Measurements from ENCODE around the gene PDE8A. TPM values are rescaled to one million over a fixed set of nuclear protein-coding genes. Genes with fewer than 3 reads are reported as not detected.

PDE8A gene
- total and polyA plus RNA-seq, 2 of the 13 experiments (the other 11 are each of a cell fraction or from before 2014, with no cell fraction given) = 26.3 to 48.5 TPM

DNA sequence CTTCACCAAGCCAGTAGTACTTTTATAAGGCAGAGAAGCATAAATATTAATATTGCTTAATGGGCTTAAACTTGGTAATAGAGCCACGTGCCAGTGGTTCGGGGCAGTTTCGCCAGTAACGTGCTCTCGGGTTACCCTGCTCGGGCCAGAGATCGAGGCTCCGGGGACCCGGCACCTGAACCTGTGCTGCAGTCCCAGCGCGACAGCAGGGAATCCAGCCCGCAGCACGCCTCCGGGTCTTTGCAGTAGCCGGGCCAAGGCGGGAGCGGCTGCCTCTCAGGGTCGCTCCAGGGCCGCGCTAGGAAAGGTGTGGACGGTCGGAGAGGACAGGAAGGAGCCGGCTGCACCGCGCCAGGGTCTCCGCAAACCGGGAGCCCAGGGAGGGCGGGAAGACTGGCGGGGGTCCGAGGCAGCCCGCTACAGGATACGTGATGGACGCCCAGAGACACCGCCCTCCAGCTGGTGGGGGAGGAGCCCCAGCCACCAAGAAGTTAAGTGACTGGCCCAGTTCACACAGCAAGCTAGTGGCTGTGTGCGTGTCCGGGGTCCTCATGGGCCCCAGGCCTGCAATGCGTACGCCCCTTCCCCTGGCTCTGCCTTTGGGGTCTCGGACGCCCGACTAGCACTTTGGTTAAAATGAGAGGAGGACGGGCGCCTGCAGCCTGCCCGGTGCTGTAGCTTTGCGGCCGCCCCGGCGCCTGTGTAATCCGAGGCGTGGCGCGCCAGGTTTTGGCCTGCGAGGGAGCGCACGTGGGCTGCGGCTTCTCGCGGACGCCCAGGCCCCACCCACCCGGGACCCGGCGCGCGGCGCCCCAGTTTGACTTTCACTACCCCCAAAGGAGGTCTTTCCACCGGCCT, 1.2 kb upstream of the PDE8A start (continued):
- TF ChIP-seq ZBED4 (CRISPR knock-in tag; IDR thresholded peaks at IDR 0.05; ENCODE audit: borderline replicate concordance) (peak; percentile 79), KLF13 (CRISPR knock-in tag; IDR thresholded peaks at IDR 0.05) (peak; percentile 99), NR3C1 (CRISPR knock-in tag; IDR thresholded peaks at IDR 0.05) (no peak), ZBTB2 (CRISPR knock-in tag; IDR thresholded peaks at IDR 0.05; ENCODE audit: low read depth) (peak; percentile 48; the same call in 1 of the 2 replicates), BCL6 (CRISPR knock-in tag; IDR thresholded peaks at IDR 0.05) (no peak), ZNF879 (CRISPR knock-in tag; IDR thresholded peaks at IDR 0.05) (peak; percentile 9; the same call in 1 of the 2 replicates)
- TF ChIP-seq, protein P1, sequence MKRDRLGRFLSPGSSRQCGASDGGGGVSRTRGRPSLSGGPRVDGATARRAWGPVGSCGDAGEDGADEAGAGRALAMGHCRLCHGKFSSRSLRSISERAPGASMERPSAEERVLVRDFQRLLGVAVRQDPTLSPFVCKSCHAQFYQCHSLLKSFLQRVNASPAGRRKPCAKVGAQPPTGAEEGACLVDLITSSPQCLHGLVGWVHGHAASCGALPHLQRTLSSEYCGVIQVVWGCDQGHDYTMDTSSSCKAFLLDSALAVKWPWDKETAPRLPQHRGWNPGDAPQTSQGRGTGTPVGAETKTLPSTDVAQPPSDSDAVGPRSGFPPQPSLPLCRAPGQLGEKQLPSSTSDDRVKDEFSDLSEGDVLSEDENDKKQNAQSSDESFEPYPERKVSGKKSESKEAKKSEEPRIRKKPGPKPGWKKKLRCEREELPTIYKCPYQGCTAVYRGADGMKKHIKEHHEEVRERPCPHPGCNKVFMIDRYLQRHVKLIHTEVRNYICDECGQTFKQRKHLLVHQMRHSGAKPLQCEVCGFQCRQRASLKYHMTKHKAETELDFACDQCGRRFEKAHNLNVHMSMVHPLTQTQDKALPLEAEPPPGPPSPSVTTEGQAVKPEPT (CRISPR knock-in tag; IDR thresholded peaks at IDR 0.05; ENCODE audit: low read depth) = no peak
- TF ChIP-seq, protein P2, sequence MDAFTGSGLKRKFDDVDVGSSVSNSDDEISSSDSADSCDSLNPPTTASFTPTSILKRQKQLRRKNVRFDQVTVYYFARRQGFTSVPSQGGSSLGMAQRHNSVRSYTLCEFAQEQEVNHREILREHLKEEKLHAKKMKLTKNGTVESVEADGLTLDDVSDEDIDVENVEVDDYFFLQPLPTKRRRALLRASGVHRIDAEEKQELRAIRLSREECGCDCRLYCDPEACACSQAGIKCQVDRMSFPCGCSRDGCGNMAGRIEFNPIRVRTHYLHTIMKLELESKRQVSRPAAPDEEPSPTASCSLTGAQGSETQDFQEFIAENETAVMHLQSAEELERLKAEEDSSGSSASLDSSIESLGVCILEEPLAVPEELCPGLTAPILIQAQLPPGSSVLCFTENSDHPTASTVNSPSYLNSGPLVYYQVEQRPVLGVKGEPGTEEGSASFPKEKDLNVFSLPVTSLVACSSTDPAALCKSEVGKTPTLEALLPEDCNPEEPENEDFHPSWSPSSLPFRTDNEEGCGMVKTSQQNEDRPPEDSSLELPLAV (CRISPR knock-in tag; conservative IDR thresholded peaks at IDR 0.05; ENCODE audit: low read depth) = no peak
